Activated B cell treated with CpG ODN at 0.5 μM for 24 hours (primary cell): ENCODE results near the gene MGMT. TPM values are rescaled to one million over a fixed set of nuclear protein-coding genes. Genes with fewer than 3 reads are reported as not detected.

ENCODE experiments used
- ATAC-seq: fragments of 200-7000 bp; cut with Tn5 transposase; one replicate; pipeline ENCODE4 v1.10.0; 2021; ENCODE audit warnings: low read depth, mild to moderate bottlenecking, moderate library complexity
- CTCF ChIA-PET: fragments of 350-600 bp; sonication (Branson Sonifier 250); formaldehyde crosslinking; loops from one replicate; lab custom pipeline; 2021; ENCODE audit warnings: antibody characterized with exemption; lab: Charles Lee
- POLR2A ChIA-PET: fragments of 350-600 bp; sonication (Branson Sonifier 250); formaldehyde crosslinking; loops from one replicate; lab custom pipeline; 2021; ENCODE audit warnings: antibody characterized with exemption; lab: Charles Lee
- DNase-seq: peaks from one replicate; pipeline ENCODE4 v3.0.0; 2022
- H3K27ac Mint-ChIP-seq: one replicate; pipeline ENCODE4 v1.8.0; 2020; ENCODE audit warnings: mixed read lengths
- H3K27me3 Mint-ChIP-seq: one replicate; pipeline ENCODE4 v1.8.0; 2021; ENCODE audit warnings: mixed read lengths
- H3K36me3 Mint-ChIP-seq: one replicate; pipeline ENCODE4 v1.8.0; 2021; ENCODE audit warnings: low read depth, mixed read lengths
- H3K4me1 Mint-ChIP-seq: one replicate; pipeline ENCODE4 v1.8.0; 2021; ENCODE audit warnings: mixed read lengths
- H3K4me3 Mint-ChIP-seq: one replicate; pipeline ENCODE4 v1.8.0; 2020; ENCODE audit warnings: mild to moderate bottlenecking, mixed read lengths
- H3K9me3 Mint-ChIP-seq: one replicate; pipeline ENCODE4 v1.8.0; 2020; ENCODE audit warnings: mixed read lengths
- CTCF ChIP-seq: fragments of 200-600 bp; IDR thresholded peaks from one replicate; pipeline ENCODE4 v1.8.0; 2022; ENCODE audit warnings: antibody characterized with exemption, mild to moderate bottlenecking
- intact Hi-C: fragments of 100-400 bp; cut with micrococcal nuclease; formaldehyde crosslinking; loops from one replicate; pipeline ENCODE4 v1.15.1; 2024
- total RNA-seq: library from RNA; stranded (reverse); gene quantifications from 2 replicates; pipeline ENCODE4 v1.2.3, GENCODE V29; 2022

The MGMT gene
- total RNA-seq, 1 donor from 2014 or later, result 25.8 TPM

GRCh38 chr10:129528376-129528978, 61.4 kb downstream of the MGMT start:
- POLR2A ChIA-PET, result no interaction called here

GRCh38 chr10:129530581-129530980, 63.5 kb downstream of the MGMT start:
- no peak for TF ChIP-seq CTCF
- ATAC-seq, result no peak

More at GRCh38 chr10:129528376-129528978, 61.4 kb downstream of the MGMT start:
- CTCF ChIA-PET, result no interaction called here
- H3K9me3 Mint-ChIP-seq, result peaks cover 2% of the 10 kb centered on the region
- TF ChIP-seq CTCF, result no peak
- no peak overlapping the region for H3K4me3 Mint-ChIP-seq
- H3K4me1 Mint-ChIP-seq, result peaks cover 21% of the 10 kb centered on the region
- H3K27me3 Mint-ChIP-seq, result no peaks in the 10 kb centered on the region
- DNase-seq (no peak), ATAC-seq (no peak)
- intact Hi-C loops, result no loop called here
- peaks cover 27% of the 10 kb centered on the region for H3K36me3 Mint-ChIP-seq
- no peak overlapping the region for H3K27ac Mint-ChIP-seq

GRCh38 chr10:129531195-129531968, 64.3 kb downstream of the MGMT start:
- H3K9me3 Mint-ChIP-seq, result peaks cover 2% of the 10 kb centered on the region
- H3K27ac Mint-ChIP-seq, result no peak overlapping the region
- H3K4me3 Mint-ChIP-seq, result no peak overlapping the region
- H3K4me1 Mint-ChIP-seq, result peaks cover 25% of the 10 kb centered on the region
- peaks cover 31% of the 10 kb centered on the region for H3K36me3 Mint-ChIP-seq
- H3K27me3 Mint-ChIP-seq, result no peaks in the 10 kb centered on the region
- DNase-seq (no peak), ATAC-seq (no peak)
- CTCF ChIA-PET, result no interaction called here
- POLR2A ChIA-PET, result no interaction called here
- intact Hi-C loops, result no loop called here
- no peak for TF ChIP-seq CTCF

More at GRCh38 chr10:129530581-129530980, 63.5 kb downstream of the MGMT start:
- ChIA-PET POLR2A (no interaction called here), CTCF (no interaction called here)
- peaks cover 27% of the 10 kb centered on the region for H3K36me3 Mint-ChIP-seq
- intact Hi-C loops, result no loop called here
- DNase-seq, result no peak
- peaks cover 2% of the 10 kb centered on the region for H3K9me3 Mint-ChIP-seq
- no peak overlapping the region for H3K4me3 Mint-ChIP-seq
- H3K27me3 Mint-ChIP-seq, result no peaks in the 10 kb centered on the region
- H3K4me1 Mint-ChIP-seq, result peaks cover 25% of the 10 kb centered on the region
- H3K27ac Mint-ChIP-seq, result no peak overlapping the region

- peaks cover 2% of the 10 kb centered on the region for H3K9me3 Mint-ChIP-seq
- no peak for TF ChIP-seq CTCF
- peaks cover 25% of the 10 kb centered on the region for H3K4me1 Mint-ChIP-seq
- no peaks in the 10 kb centered on the region for H3K27me3 Mint-ChIP-seq
- ChIA-PET CTCF (no interaction called here), POLR2A (no interaction called here)
- no peak for ATAC-seq
- intact Hi-C loops, result no loop called here
- peak overlapping the region; percentile 38 for H3K4me3 Mint-ChIP-seq
- H3K36me3 Mint-ChIP-seq, result peaks cover 32% of the 10 kb centered on the region
- no peak overlapping the region for H3K27ac Mint-ChIP-seq
- DNase-seq, result no peak
Measured at GRCh38 chr10:129531969-129532660, 65.1 kb downstream of the MGMT start.

GRCh38 chr10:129532838-129533237, 65.8 kb downstream of the MGMT start:
- no peak for TF ChIP-seq CTCF
- DNase-seq, result no peak
- intact Hi-C loops, result no loop called here
- Mint-ChIP-seq H3K36me3 (peaks cover 32% of the 10 kb centered on the region), H3K9me3 (peaks cover 2% of the 10 kb centered on the region), H3K4me3 (peak overlapping the region; percentile 38), H3K27ac (no peak overlapping the region), H3K27me3 (no peaks in the 10 kb centered on the region), H3K4me1 (peaks cover 25% of the 10 kb centered on the region)
- ChIA-PET CTCF (no interaction called here), POLR2A (no interaction called here)
- ATAC-seq, result peak; percentile 40
